ENCODE measurements around the gene CCR7. TPM values are rescaled to one million over a fixed set of nuclear protein-coding genes. Genes with fewer than 3 reads are reported as not detected.

CCR7 gene
- total RNA-seq, 2 experiments from 2014 or later = 150 to 156 TPM

DNA sequence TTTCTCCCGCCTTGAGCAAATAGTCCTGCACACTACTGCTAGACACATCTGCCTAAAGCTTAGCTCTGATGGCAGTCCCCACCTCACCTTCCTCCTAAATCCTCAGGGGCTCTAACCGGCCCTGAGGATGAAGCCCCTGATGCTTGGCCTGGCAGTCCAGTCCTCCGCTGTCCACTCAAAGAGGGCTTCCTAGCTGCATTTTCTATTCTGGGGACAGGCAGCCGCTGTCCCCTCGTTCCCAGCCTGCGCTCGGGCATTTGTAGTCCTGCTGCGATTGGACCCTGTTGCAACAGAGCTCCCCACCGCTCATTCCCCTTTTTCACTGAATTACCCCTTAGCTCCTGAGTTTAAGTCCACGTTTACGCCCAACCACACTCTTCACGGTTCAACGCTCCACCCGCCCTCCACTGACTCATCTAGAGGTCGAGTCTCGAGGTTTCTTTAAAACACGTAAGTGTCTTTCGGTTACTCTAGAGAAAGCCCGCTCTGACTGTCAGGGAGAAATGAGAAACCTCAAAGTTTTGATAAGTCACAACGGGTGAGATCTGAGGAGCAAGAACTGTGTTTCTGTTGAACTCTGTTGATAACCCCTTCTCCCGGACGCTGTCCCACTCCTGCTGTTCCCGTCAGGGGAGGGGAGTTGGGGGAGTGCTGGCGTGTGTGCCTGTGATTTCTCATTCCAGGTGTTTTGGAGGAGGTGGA lies 4.5 kb downstream of the CCR7 start:
- Mint-ChIP-seq H3K4me1 (ENCODE audit: low read depth) (peaks cover 62% of the 10 kb centered on the region), H3K27me3 (ENCODE audit: low read depth) (no peaks in the 10 kb centered on the region), H3K36me3 (ENCODE audit: low read depth) (peaks cover 94% of the 10 kb centered on the region), H3K4me3 (peak overlapping the region; percentile 96), H3K9me3 (no peaks in the 10 kb centered on the region), H3K27ac (peak overlapping the region; percentile 100)
- intact Hi-C loops (cut with micrococcal nuclease) = loop anchor here (1.0 to 5.0 kb wide), 11 partner anchors 19 to 1107 kb away; no protein-coding TSS in a partner anchor
- peak; percentile 93 for DNase-seq
- CTCF ChIA-PET = interaction anchor here (0.6 to 13.8 kb wide), 34 partner anchors 9 to 206 kb away, joined by 3 to 276 read pairs (median 6); partner anchors contain the start of genes GJD3 and TOP2A

DNA sequence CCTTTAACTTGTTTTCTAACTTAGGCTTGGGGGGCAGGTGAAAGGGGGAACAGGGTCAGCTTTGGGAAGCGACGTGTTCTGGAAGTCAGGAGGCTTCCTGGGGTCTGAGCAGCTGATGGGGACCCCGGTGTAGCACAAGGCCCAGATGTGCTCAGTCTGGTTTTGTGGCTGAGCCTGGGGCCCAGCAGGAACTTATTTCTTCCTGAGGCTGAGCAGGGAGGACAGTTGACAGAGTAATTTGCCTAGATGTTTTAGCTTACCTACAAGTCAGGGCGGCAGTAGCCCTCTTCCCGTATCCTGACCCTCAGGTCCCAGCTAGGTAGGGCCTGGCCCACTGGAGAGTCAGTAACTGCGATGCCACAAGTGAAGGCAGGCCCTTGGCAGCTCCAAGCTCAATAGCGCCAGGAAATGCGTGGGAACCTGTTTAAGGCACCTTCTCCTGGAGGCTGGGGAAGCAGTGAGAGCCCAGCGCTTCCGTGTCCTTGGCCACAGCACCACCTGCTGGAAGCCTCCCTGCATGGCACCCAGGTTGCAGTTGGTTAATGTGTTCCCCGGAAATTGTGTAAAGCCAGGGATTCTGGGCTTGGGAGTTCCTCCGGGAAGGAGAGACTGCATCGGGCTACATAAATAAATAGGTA lies 5.2 kb downstream of the CCR7 start:
- peak; percentile 93 for DNase-seq
- intact Hi-C loops (cut with micrococcal nuclease) = loop anchor here (1.0 to 5.0 kb wide), 3 partner anchors 198 to 1107 kb away; no protein-coding TSS in a partner anchor
- Mint-ChIP-seq H3K9me3 (no peaks in the 10 kb centered on the region), H3K36me3 (ENCODE audit: low read depth) (peaks cover 99% of the 10 kb centered on the region), H3K27me3 (ENCODE audit: low read depth) (no peaks in the 10 kb centered on the region), H3K4me3 (peak overlapping the region; percentile 96), H3K27ac (peak overlapping the region; percentile 100), H3K4me1 (ENCODE audit: low read depth) (peaks cover 66% of the 10 kb centered on the region)
- CTCF ChIA-PET = interaction anchor here (0.6 to 13.8 kb wide), 37 partner anchors 9 to 205 kb away, joined by 3 to 276 read pairs (median 6); partner anchors contain the start of genes GJD3 and TOP2A

DNA sequence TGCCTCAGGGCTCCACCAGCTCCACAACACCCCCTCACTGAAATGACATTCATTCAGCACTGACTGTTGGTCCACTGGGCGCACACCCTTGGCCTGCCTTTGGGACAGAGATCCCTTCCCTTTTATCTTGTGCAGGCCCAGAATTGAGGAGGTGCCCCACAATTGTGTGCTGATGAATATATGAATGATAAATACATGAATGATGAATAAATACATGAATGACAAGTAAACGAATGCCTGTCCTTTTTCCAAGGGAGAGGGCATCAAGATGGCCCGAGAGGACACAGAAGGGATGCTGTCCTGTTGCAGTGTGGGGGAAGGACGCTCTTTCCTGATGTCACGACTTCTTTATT lies 5.7 kb downstream of the CCR7 start:
- H3K4me3 Mint-ChIP-seq = peak overlapping the region; percentile 96
- peaks cover 72% of the 10 kb centered on the region for H3K4me1 Mint-ChIP-seq (ENCODE audit: low read depth)
- DNase-seq = no peak
- H3K36me3 Mint-ChIP-seq (ENCODE audit: low read depth) = peaks cover 99% of the 10 kb centered on the region
- CTCF ChIA-PET = interaction anchor here (0.6 to 13.8 kb wide), 32 partner anchors 8 to 205 kb away, joined by 3 to 276 read pairs (median 6); partner anchors contain the start of genes GJD3 and TOP2A
- H3K27ac Mint-ChIP-seq = peak overlapping the region; percentile 100
- no peaks in the 10 kb centered on the region for H3K27me3 Mint-ChIP-seq (ENCODE audit: low read depth)
- H3K9me3 Mint-ChIP-seq = no peaks in the 10 kb centered on the region
- intact Hi-C loops (cut with micrococcal nuclease) = no loop called here

DNA sequence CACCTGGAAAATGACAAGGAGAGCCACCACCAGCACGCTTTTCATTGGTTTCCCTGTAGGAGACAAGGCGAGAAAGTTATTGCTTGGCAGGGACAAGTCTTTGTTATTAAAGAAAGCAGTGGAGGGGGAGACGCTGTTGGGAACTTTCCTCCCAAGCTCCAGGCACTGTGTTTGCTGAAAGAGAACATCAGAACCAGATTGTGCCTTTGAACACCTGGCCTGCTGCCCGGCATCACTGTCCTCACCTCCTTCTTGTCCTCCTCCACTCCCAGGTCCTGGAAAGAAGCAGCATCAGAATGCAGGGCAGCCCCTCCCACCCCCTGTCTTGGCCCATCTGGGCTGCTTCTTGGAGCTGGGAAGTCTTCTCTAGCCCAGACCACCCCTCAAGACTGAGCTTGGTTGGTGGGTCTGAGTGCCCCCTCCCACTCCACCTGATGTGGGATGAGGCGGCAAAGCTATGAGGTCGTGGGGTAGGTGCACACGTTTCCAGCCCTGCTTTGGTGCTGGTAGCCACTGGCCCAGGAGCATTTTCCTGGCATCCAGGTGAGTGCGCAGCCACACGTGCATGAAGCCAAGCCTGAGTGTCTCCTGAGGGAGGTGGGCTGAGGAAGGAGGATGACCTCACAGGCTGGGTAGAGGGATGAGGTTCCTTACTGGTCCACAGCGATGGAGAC lies 6.2 kb downstream of the CCR7 start:
- Mint-ChIP-seq H3K27me3 (ENCODE audit: low read depth) (no peaks in the 10 kb centered on the region), H3K27ac (peak overlapping the region; percentile 100), H3K4me3 (peak overlapping the region; percentile 96), H3K9me3 (no peaks in the 10 kb centered on the region), H3K36me3 (ENCODE audit: low read depth) (peaks cover 99% of the 10 kb centered on the region), H3K4me1 (ENCODE audit: low read depth) (peaks cover 77% of the 10 kb centered on the region)
- CTCF ChIA-PET = interaction anchor here (0.9 to 13.8 kb wide), 12 partner anchors 11 to 201 kb away, joined by 3 to 276 read pairs (median 15); partner anchors contain the start of gene GJD3
- peak; percentile 12 for DNase-seq
- intact Hi-C loops (cut with micrococcal nuclease) = no loop called here

DNA sequence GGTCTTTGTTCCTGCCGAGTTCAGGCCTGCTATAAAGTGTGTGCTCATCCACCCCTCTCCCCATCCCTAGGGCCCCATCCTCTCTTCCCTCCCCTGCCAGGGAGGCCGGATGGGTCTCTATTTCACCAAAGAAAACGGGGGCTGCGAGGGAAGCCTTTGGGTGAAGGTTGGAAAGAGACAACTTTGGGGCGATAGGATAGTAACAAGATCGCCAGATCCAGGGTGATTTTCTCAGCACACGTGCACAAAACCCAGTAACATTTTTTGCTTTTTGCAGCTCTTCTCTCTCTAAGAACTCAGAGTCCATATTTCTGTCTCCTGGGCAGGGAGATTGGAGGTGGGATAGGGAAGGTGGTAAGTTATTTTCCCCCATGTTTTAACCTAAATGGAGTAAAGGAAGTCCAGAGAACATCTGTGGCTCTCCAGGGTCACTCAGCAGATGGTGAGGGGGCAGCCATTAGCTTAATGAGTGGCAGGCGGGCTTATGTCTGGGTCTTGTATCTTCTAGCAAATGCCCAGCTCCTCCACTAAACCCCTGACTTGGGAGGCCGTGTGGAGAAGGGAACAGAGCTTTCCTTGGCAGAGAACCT lies 6.9 kb downstream of the CCR7 start:
- CTCF ChIA-PET = interaction anchor here (3.3 to 13.8 kb wide), 6 partner anchors 10 to 82 kb away, joined by 8 to 276 read pairs (median 67); no protein-coding TSS in a partner anchor
- Mint-ChIP-seq H3K27ac (peak overlapping the region; percentile 19), H3K4me3 (peak overlapping the region; percentile 19), H3K27me3 (ENCODE audit: low read depth) (no peaks in the 10 kb centered on the region), H3K4me1 (ENCODE audit: low read depth) (peaks cover 83% of the 10 kb centered on the region), H3K36me3 (ENCODE audit: low read depth) (peaks cover 99% of the 10 kb centered on the region), H3K9me3 (peaks cover 3% of the 10 kb centered on the region)
- intact Hi-C loops (cut with micrococcal nuclease) = no loop called here
- DNase-seq = no peak

DNA sequence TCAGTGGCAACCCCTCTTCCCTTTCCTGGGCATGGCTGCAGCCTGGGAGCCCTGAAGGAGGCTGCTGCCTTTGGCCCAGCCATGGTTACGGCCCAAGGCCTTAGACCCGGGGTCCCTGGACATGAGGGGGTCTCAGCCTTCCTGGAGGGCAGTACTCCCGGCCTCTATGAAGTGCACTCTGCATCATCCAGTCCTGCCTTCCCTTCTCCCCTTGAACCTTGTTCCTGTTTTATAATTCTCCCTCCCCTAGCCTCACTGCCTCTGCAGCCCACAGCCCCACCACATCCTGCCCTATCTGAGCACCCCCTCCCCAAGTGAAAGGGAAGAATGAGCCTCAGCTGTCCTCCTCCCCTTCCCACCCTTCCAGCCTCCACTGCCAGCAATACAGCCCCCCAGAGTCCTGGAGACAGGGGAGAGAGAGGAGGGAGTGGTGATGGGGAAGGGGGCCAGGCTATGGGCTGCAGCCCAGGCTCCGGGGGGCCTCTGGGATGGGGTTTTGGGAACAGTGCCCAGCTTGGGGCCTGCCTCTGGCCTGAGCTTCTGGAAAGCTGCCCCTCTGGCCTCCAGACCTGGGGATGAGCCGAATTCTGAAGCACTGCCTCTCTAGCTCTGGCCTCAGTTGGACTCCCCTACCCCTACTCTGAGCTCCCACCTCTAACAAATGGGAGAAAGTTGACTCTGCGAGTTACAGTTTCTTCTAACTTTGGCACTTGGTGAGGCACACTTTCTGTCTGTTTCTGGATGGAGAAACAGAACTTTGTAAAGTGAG lies 7.6 kb downstream of the CCR7 start:
- CTCF ChIA-PET = interaction anchor here (3.3 to 13.8 kb wide), 4 partner anchors 19 to 81 kb away, joined by 8 to 276 read pairs (median 112); no protein-coding TSS in a partner anchor
- Mint-ChIP-seq H3K4me3 (peak overlapping the region; percentile 5), H3K9me3 (peaks cover 3% of the 10 kb centered on the region), H3K36me3 (ENCODE audit: low read depth) (peaks cover 99% of the 10 kb centered on the region), H3K27me3 (ENCODE audit: low read depth) (no peaks in the 10 kb centered on the region), H3K4me1 (ENCODE audit: low read depth) (peaks cover 84% of the 10 kb centered on the region), H3K27ac (peak overlapping the region; percentile 89)
- intact Hi-C loops (cut with micrococcal nuclease) = no loop called here
- DNase-seq = peak; percentile 20

DNA sequence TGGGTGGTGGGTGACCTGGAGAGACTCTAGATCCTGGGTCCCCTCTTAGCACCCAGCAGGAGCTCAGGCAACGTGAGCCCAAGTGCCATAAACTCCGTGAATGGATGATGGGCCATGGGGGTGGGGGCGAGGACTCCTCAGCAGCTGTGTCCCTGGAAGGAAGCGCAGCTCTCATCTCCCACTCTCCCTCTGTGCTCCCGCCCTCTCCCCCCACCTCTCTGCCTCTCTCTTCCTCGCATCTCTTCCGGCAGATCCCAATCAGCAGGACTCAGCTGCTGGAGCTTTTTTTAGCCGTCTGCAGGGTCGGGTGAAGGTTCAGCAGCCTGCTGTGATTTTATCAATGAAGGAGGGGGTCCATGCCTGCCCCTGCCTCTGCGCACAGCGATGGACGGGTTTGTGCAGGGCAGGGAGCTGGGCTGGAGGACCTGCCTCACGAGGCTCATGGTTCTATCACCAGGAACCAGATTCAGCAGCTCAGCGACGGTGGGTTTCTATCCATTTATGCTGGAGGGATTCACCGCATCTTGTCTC lies 8.3 kb downstream of the CCR7 start:
- Mint-ChIP-seq H3K36me3 (ENCODE audit: low read depth) (peaks cover 97% of the 10 kb centered on the region), H3K27ac (peak overlapping the region; percentile 89), H3K4me3 (peak overlapping the region; percentile 19), H3K4me1 (ENCODE audit: low read depth) (peaks cover 92% of the 10 kb centered on the region), H3K27me3 (ENCODE audit: low read depth) (no peaks in the 10 kb centered on the region), H3K9me3 (peaks cover 3% of the 10 kb centered on the region)
- intact Hi-C loops (cut with micrococcal nuclease) = no loop called here
- CTCF ChIA-PET = interaction anchor here (0.6 to 13.8 kb wide), 4 partner anchors 19 to 184 kb away, joined by 3 to 276 read pairs (median 106); no protein-coding TSS in a partner anchor
- peak; percentile 30 for DNase-seq

DNA sequence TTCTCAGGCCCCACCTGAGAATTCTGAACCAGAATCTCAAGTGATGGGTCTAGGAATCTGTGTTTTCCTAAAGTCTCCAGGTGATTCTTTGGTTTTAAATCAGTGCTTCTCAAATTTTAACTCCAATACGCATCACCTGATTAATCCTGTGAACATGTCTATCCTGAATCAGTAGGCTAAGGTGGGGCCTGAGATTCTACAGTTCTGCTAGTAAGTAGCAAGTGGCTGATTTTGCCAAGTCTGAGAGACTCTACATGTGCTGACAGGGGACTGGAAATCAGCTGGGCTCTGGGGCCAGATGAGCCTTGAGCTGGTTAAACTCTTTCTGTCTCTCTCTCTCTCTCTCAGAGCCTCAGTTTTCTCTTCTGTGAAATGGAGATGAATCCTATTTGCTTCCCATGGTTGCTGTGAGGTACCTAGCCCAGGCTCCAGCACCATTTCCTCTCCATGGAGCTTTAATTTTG lies 9.0 kb downstream of the CCR7 start:
- no peak overlapping the region for H3K4me3 Mint-ChIP-seq

DNA sequence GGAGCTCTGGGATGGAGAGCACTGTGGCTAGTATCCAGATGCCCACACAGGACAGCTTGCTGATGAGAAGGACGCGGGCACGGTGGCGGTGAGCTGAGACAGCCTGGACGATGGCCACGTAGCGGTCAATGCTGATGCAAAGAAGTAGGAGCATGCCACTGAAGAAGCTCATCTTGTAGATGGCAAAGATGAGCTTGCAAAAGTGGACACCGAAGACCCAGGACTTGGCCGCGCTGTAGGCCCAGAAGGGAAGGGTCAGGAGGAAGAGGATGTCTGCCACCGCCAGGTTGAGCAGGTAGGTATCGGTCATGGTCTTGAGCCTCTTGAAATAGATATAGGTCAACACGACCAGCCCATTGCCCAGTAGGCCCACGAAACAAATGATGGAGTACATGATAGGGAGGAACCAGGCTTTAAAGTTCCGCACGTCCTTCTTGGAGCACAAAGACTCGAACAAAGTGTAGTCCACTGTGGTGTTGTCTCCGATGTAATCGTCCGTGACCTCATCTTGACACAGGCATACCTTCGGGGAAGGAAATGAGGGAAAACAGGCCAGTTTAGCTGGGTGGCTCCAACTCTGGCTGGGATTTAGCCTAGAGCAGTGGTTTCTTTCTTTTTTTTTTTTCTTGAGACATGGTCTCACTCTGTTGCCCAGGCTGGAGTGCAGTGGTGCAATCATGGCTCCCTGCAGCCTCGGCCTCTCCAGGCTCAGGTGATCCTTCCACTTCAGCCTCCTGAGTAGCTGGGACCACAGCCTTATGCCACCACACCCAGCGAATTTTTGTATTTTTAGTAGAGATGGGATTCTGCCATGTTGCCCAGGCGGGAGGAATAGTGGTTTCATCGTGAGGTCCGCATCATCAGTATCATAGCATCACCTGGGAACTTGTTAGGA lies 9.7 kb downstream of the CCR7 start:
- intact Hi-C loops (cut with micrococcal nuclease) = no loop called here
- no peak for DNase-seq
- H3K36me3 Mint-ChIP-seq (ENCODE audit: low read depth) = peaks cover 83% of the 10 kb centered on the region

More for the DNA sequence above, 9.0 kb downstream of the CCR7 start:
- Mint-ChIP-seq H3K27me3 (ENCODE audit: low read depth) (no peaks in the 10 kb centered on the region), H3K4me1 (ENCODE audit: low read depth) (peaks cover 94% of the 10 kb centered on the region), H3K27ac (peak overlapping the region; percentile 89), H3K9me3 (peaks cover 3% of the 10 kb centered on the region), H3K36me3 (ENCODE audit: low read depth) (peaks cover 89% of the 10 kb centered on the region)
- CTCF ChIA-PET = interaction anchor here (1.2 to 13.8 kb wide), 4 partner anchors 18 to 139 kb away, joined by 3 to 276 read pairs (median 106); partner anchors contain the start of gene TOP2A
- intact Hi-C loops (cut with micrococcal nuclease) = no loop called here
- DNase-seq = no peak

DNA sequence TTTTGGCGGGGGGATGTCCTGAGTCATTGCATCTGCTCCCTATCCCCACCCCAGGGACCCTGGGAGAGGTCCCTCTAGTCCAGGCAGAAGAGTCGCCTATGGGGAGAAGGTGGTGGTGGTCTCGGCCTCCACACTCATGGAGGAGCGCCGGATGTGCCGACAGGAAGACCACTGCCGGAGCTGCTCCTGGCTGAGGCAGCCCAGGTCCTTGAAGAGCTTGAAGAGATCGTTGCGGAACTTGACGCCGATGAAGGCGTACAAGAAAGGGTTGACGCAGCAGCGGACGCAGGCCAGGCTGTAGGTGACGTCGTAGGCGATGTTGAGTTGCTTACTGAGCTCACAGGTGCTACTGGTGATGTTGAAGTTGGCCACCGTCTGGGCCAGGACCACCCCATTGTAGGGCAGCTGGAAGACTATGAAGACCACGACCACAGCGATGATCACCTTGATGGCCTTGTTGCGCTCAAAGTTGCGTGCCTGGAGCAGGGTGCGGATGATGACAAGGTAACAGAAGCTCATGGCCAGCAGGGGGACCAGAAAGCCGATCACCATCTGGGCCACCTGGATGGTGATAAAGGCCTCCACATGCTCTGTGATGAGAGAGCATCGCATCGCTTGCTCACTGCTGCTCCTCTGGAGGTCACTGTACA lies 10.5 kb downstream of the CCR7 start:
- Mint-ChIP-seq H3K4me3 (peak overlapping the region; percentile 57), H3K27ac (peak overlapping the region; percentile 89), H3K36me3 (ENCODE audit: low read depth) (peaks cover 75% of the 10 kb centered on the region), H3K27me3 (ENCODE audit: low read depth) (no peaks in the 10 kb centered on the region), H3K4me1 (ENCODE audit: low read depth) (peaks cover 98% of the 10 kb centered on the region), H3K9me3 (peaks cover 3% of the 10 kb centered on the region)
- CTCF ChIA-PET = interaction anchor here (0.6 to 13.8 kb wide), 5 partner anchors 9 to 137 kb away, joined by 3 to 276 read pairs (median 7); partner anchors contain the start of gene TOP2A
- intact Hi-C loops (cut with micrococcal nuclease) = no loop called here
- no peak for DNase-seq

More for the DNA sequence above, 9.7 kb downstream of the CCR7 start:
- Mint-ChIP-seq H3K27me3 (ENCODE audit: low read depth) (no peaks in the 10 kb centered on the region), H3K27ac (peak overlapping the region; percentile 89), H3K9me3 (peaks cover 3% of the 10 kb centered on the region), H3K4me1 (ENCODE audit: low read depth) (peaks cover 95% of the 10 kb centered on the region), H3K4me3 (no peak overlapping the region)
- CTCF ChIA-PET = interaction anchor here (1.2 to 13.8 kb wide), 6 partner anchors 8 to 138 kb away, joined by 3 to 276 read pairs (median 16); partner anchors contain the start of gene TOP2A

Measured in activated naive CD4-positive, alpha-beta T cell treated with anti-CD3 and anti-CD28 coated beads for 36 hours (primary cell).